Mammary epithelial cell (primary cell): Measurements from ENCODE around the gene BOK.

Experiments
- CTCF ChIP-seq, 2 donors: IDR thresholded peaks in 1 of 2; conservative IDR thresholded peaks in 1 of 2; 2 replicates each; pipeline ENCODE4 v1.5.1; 2011 to 2012; ENCODE audit warnings: inconsistent platforms in 2 of 2, low read length in 2 of 2, mild to moderate bottlenecking in 2 of 2, control low read depth in 1 of 2, low read depth in 1 of 2; ENCODE audit not compliant: insufficient read depth in 1 of 2; ENCODE audit errors: extremely low read depth in 1 of 2
- EZH2 ChIP-seq: IDR thresholded peaks from 2 replicates; pipeline ENCODE4 v1.6.1; 2012; ENCODE audit warnings: low read length, inconsistent platforms, borderline replicate concordance

- TF ChIP-seq CTCF (conservative IDR thresholded peaks at IDR 0.05 in 1 of 2, IDR thresholded peaks at IDR 0.05 in 1 of 2; ENCODE audit: extremely low read depth in 1 of 2, insufficient read depth in 1 of 2, low read depth in 1 of 2, low read length in 2 of 2): no peak
- no peak for TF ChIP-seq EZH2
Observed at GRCh38 chr2:241601841-241602240, 43.3 kb downstream of the BOK start.
